Activated CD8-positive, alpha-beta memory T cell treated with anti-CD3 and anti-CD28 coated beads, Interleukin-2, amount 50 U/mL, for 1 hour (primary cell): ENCODE data around the gene IGSF23.

Source experiments
- DNase-seq: peaks from one replicate; pipeline ENCODE4 v3.0.0-alpha.2; 2020; ENCODE audit errors: extremely low read depth

The IGSF23 gene

DNA sequence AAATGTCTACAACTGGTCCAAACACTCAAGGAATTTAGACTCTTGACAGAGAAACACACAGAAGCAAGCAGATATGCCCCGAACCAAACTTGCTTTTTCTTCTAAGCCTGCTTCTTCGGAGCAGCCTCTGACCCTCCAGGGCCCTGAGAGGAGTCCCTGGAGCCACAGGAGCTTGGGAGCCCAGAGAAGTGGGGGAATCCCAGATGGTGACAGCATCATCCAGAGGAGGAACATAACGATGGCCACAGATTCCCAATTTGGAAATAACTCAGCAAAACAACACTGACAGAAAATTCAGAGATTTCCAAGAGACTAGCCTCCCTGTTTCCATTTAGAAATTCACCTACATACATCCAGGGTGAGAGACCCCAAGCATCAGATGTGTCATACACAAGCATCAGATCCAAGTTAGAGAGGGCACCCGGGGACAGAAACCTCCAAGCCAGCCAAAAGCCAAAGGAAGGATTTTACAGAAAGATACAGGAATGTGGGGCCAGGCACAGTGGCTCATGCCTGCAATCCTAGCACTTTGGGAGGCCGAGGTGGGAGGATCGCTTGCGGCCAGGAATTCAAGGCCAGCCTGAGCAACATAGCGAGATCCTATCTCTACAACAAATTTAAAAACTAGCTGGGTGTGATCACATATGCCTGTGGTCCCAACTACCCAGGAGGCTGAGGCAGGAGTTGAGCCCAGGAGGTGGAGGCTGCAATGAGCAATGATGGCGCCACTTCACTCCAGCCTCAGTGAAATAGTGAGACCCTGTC lies 28.3 kb downstream of the IGSF23 start:
- DNase-seq, result no peak

DNA sequence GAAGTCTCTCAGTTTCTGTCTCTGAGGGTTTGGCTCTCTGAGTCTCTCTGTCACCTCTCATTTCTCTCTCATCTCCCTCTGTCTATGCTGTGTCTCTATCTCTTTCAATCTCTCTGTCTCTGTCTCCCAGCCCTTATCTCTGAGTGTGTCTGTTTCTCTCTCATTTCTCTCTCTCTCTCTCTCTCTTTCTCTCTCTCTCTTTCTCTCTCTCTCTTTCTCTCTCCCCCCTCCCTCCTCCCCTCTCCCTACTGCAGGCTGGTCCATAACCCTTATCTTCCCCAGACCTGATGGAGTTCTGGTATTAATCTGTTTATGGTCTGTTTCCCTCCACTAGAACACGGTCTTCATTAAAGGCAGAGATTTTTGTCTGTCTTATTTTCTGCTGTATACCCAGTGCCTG lies 29.0 kb downstream of the IGSF23 start:
- DNase-seq, result no peak

DNA sequence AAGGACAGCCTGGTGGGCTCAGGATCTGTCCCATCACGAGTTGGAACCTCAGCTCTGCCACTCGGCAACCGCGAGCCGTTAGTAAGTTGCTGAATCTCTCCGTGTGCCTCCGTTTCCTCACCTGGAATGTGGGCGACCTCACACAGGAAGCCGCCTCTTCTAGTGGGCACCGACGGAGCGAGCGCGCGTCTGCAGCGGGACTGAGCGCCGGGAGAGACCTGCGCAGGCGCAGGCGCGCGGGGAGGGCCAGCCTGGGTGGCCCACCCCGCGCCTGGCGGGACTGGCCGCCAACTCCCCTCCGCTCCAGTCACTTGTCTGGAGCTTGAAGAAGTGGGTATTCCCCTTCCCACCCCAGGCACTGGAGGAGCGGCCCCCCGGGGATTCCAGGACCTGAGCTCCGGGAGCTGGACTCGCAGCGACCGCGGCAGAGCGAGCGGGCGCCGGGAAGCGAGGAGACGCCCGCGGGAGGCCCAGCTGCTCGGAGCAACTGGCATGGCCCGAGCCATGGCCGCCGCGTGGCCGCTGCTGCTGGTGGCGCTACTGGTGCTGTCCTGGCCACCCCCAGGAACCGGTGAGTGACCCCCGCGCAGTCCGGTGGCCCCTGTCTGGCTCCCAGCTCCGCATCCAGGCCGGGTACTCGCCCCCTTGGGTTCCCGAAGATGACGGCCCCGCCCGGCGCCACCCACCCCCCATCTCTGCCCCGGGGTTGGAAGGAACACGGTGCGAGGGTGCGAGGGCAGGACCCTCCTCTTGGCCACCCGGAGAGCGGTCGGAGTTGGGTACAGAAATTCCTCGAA lies 30.4 kb downstream of the IGSF23 start, which contains the start of gene PVR:
TSS of gene PVR (plus strand) at position 306 of the 797 bp plus-strand sequence. CDS start at position 493, 187 bp downstream.
- no peak for DNase-seq

DNA sequence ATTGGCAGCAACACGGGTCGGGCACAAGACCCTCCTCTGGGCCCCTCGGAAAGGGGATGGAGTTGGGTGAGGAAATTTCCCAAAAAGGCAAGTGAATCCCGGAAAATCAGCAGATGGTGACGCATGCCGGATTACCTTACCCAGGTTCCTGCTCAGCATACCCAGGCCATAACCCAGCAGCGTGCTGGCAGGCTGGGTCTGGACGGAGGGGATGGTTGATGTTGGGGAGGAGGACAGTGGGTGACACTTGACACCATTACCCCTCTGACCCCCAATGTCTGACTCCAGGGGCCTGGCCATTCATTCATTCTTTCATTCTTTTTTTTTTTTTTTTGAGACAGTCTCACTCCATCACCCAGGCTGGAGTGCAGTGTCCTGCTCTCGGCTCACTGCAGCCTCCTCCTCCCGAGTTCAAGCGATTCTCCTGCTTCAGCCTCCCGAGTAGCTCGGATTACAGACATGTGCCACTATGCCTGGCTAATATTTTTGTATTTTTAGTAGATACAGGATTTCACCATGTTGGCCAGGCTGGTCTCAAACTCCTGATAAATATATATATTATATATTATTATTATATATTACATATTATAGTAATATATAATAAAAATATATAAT lies 31.1 kb downstream of the IGSF23 start:
- DNase-seq, result no peak

- DNase-seq, result no peak
Observed at GRCh38 chr19:44645407-44646048, 32.2 kb downstream of the IGSF23 start.

DNA sequence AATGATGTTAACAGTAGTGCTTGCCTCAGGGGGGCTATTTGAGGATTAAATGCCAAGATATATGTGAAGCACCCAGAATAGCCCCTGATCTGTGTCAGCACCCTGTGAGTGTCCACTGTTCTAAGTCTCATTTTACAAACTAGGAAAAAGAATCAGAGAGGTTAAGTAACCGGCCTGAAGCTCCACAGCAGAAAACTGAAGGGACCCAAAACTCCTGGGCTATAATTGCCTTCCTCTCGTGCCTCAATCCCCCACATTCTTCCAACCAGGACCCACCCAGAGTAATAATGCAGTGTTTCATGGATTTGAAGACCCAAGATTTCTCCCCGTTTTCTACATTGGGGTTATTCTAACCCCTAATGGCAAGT lies 32.7 kb downstream of the IGSF23 start:
- DNase-seq, result no peak

- no peak for DNase-seq
Observed at GRCh38 chr19:44647144-44647543, 33.8 kb downstream of the IGSF23 start.

DNA sequence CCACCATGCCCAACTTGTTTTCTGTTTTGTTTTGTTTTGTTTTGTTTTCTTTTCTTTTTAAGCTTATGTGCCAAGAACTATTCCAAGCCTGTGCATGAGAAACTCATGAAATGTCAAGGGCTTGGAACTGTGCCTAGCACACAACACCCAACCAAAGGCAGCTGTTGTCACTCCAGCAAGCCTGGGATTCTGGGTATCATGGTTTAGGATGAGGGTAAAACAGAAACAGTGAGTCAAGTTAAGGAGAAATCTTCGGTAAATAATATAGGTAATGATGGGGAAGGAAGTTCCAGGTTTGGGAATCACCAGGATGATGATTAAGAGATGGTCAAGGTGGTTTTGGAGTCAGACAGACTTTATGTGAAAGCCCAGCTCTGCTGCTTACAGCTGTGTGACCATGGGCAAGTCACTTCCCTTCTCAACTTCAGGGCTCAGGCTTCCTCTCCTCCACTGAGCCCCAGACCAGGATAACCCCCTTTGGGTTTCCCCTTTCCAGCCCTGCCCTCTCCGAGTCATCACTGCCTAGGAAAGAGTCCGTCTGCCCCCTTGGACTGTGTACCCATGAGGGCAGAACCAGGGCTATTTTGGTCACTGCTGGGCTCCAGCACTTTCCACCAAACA lies 35.4 kb downstream of the IGSF23 start:
- no peak for DNase-seq

- DNase-seq, result no peak
Observed at GRCh38 chr19:44649578-44650145, 36.3 kb downstream of the IGSF23 start.

DNA sequence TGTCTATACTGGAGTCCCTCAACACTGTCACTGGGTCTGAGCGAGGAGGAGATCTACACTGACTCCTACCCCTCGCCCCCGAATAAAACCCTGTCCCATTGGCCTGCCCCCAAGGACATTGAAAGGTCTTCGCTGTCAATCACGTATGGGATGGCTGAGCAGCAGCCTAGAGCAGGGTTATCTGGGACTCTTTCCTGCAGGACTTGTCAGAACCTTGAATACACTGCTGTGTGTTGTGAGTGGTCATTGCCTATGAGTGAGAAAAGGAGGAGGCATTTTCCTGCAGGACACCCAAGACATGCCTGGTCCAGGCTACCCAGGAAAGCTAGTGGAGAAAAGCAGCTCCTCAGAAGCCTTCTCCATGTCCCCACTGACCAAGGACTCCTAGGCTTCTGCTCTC lies 40.0 kb downstream of the IGSF23 start:
- no peak for DNase-seq

GRCh38 chr19:44653977-44654774 lies 40.8 kb downstream of the IGSF23 start:
- peak; percentile 7 for DNase-seq

- DNase-seq, result peak; percentile 11
Observed at GRCh38 chr19:44657211-44657921, 44.0 kb downstream of the IGSF23 start.

DNA sequence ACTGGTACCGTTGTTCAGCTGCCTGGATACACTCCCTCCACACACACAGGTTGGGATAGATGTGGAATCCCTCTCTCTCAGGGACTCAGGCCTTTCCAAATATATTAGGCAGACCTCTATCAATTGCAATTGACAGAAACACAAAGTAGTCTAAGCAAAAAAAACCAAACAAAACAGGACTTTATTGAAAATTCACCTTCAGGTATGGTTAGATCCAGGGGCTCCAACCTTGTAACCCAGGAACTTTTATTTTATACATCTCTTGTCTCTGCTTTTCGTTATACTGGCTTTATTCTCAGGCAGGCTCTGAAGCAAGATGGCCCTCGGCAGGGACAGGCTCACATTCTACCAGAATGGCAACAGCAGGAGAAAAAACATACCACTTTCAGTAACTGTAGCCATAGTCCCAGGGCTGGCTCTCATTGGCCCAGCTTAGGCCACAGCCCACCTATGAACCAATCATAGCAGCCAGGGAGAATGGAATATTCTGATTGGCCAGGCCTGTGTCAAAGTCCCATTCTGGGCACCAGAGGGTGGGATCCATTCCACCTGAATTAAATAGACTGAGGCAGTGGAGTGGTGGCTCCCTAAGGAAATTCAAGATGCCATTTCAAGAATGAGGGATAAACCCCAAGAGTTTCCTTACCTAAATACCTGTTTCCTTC lies 44.8 kb downstream of the IGSF23 start:
- no peak for DNase-seq

DNA sequence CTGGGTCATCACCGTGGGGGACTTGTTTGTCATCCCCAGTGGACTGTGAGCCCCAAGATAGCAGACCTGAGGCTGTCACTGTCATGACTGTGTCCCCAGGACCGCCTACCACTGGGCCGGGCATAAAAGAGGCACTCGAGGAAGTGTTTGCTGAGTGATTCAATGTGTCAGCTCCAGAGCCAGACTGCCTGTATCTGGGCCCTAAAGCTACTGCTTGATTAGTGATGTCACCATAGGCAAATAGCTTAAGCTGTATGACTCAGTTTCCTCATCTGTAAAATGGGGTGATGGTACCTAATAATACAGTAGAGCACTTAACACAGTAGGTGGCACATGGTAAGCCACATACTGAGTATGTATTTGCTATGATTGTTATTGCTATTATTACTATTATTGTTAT lies 46.7 kb downstream of the IGSF23 start:
- no peak for DNase-seq

GRCh38 chr19:44661205-44661604 lies 47.8 kb downstream of the IGSF23 start:
- DNase-seq, result no peak

GRCh38 chr19:44661904-44662303 lies 48.5 kb downstream of the IGSF23 start:
- no peak for DNase-seq

- DNase-seq, result no peak
Observed at GRCh38 chr19:44662691-44663385, 49.5 kb downstream of the IGSF23 start.

- no peak for DNase-seq
Observed at GRCh38 chr19:44663996-44664395, 50.6 kb downstream of the IGSF23 start.

DNA sequence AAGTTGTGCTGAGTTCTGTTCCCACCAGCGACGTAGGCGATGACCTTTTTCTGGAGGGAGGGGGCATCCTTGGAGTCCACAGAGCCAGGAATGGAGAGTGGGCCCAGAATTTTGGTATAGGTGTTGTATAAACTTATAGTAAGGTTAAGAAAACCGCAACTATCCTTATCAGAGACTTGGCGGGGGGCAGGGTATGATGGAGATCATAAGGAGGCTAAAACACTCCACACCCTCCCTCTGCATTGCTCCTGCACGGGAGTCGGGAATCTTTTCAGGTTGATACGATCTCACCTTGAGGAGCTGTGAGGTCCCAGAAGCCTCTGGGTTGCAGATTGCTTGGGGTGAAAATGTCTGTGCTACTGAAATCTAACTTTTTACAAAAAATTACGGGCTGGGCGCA lies 51.6 kb downstream of the IGSF23 start:
- no peak for DNase-seq
